OCI-LY7 (cell line): ENCODE data around the gene VWA8. TPM values are rescaled to one million over a fixed set of nuclear protein-coding genes. Genes with fewer than 3 reads are reported as not detected.

Experiments
- BruUV-seq: library from RNA; stranded (reverse); fragments of 400-500 nt; replicated peaks from 2 replicates; lab custom pipeline; 2021; lab: Mats Ljungman, UMichigan
- CTCF ChIA-PET: fragments of 300-600 bp; sonication (Branson Sonifier 250); formaldehyde crosslinking; loops from one replicate; lab custom pipeline; 2022; ENCODE audit warnings: antibody characterized with exemption; ENCODE audit not compliant: unreplicated experiment; lab: Charles Lee
- POLR2A ChIA-PET: fragments of 300-600 bp; sonication (Branson Sonifier 250); formaldehyde crosslinking; loops from one replicate; lab custom pipeline; 2022; ENCODE audit warnings: antibody characterized with exemption; lab: Charles Lee
- DNase-seq: peaks from one replicate; pipeline ENCODE4 v3.0.0-alpha.2; 2015; ENCODE audit warnings: low spot score
- H2AFZ ChIP-seq: fragments of 200-600 bp; sonication (generic), shearing (Covaris generic); 2 replicates; pipeline ENCODE4 v1.6.1; 2014; ENCODE audit warnings: mild to moderate bottlenecking, antibody characterized with exemption, low read length, moderate library complexity
- H3K27ac ChIP-seq: fragments of 200-600 bp; sonication (generic); 2 replicates; pipeline ENCODE4 v1.5.1; 2014; ENCODE audit warnings: mixed run types, low read depth, mild to moderate bottlenecking, moderate library complexity, low read length, inconsistent platforms; ENCODE audit not compliant: poor library complexity, severe bottlenecking
- H3K36me3 ChIP-seq: fragments of 200-600 bp; sonication (generic); 2 replicates; pipeline ENCODE4 v1.6.1; 2014; ENCODE audit warnings: mild to moderate bottlenecking, antibody characterized with exemption, low read length, moderate library complexity, mixed read lengths; ENCODE audit not compliant: insufficient read depth
- H3K4me1 ChIP-seq: fragments of 200-600 bp; sonication (generic); 2 replicates; pipeline ENCODE4 v1.5.1; 2014; ENCODE audit warnings: mild to moderate bottlenecking, low read length; ENCODE audit not compliant: insufficient read depth, poor library complexity, severe bottlenecking
- H3K4me2 ChIP-seq: fragments of 200-600 bp; sonication (generic); 2 replicates; pipeline ENCODE4 v1.6.1; 2014; ENCODE audit warnings: mild to moderate bottlenecking, low read length
- H3K4me3 ChIP-seq: fragments of 200-600 bp; sonication (generic); 2 replicates; pipeline ENCODE4 v1.5.1; 2014; ENCODE audit warnings: mild to moderate bottlenecking, low read depth, low read length; ENCODE audit not compliant: poor library complexity, severe bottlenecking
- H3K79me2 ChIP-seq: fragments of 200-600 bp; sonication (generic); 2 replicates; pipeline ENCODE4 v1.6.1; 2016; ENCODE audit warnings: low read depth, mild to moderate bottlenecking, low read length, moderate library complexity, mixed read lengths; ENCODE audit not compliant: insufficient read depth
- H3K9me2 ChIP-seq: fragments of 200-600 bp; sonication (generic); 2 replicates; pipeline ENCODE4 v1.6.1; 2016; ENCODE audit warnings: mild to moderate bottlenecking, low read length, mixed read lengths; ENCODE audit not compliant: insufficient read depth
- H3K9me3 ChIP-seq: fragments of 200-600 bp; sonication (generic); 2 replicates; pipeline ENCODE4 v1.6.1; 2014; ENCODE audit warnings: mild to moderate bottlenecking, mixed run types, low read length, mixed read lengths
- H4K20me1 ChIP-seq: fragments of 200-600 bp; sonication (generic); 2 replicates; pipeline ENCODE4 v1.6.1; 2014; ENCODE audit warnings: mild to moderate bottlenecking, antibody characterized with exemption, low read length, moderate library complexity, mixed read lengths; ENCODE audit not compliant: insufficient read depth
- EZH2phosphoT487 ChIP-seq: fragments of 200-600 bp; sonication (generic); IDR thresholded peaks from 2 replicates; pipeline ENCODE4 v1.6.1; 2018; ENCODE audit warnings: low read depth, borderline replicate concordance, mild to moderate bottlenecking, mixed run types, antibody characterized with exemption, low read length, moderate library complexity, mixed read lengths
- intact Hi-C: fragments of 100-400 bp; cut with micrococcal nuclease; formaldehyde crosslinking; loops from one replicate; pipeline ENCODE4 v1.10.0; 2022; ENCODE audit not compliant: unreplicated experiment
- total RNA-seq, 2 experiments: library from RNA; depleted of rRNA in 1 of 2; stranded (reverse); fragments of >200 nt in 1 of 2; shearing (Covaris generic) in 1 of 2; gene quantifications; 2 replicates each; pipeline ENCODE4 v1.2.3, GENCODE V29; 2014 to 2022
- TF ChIP-seq, protein P1 (sequence below): fragments of 200-600 bp; sonication (generic); conservative IDR thresholded peaks from 2 replicates; pipeline ENCODE4 v1.5.1; 2014; ENCODE audit warnings: mild to moderate bottlenecking, antibody characterized with exemption, low read length, moderate library complexity, mixed read lengths

VWA8 gene
- total RNA-seq, 2 experiments from 2014 or later, result 26.4 to 31.5 TPM

DNA sequence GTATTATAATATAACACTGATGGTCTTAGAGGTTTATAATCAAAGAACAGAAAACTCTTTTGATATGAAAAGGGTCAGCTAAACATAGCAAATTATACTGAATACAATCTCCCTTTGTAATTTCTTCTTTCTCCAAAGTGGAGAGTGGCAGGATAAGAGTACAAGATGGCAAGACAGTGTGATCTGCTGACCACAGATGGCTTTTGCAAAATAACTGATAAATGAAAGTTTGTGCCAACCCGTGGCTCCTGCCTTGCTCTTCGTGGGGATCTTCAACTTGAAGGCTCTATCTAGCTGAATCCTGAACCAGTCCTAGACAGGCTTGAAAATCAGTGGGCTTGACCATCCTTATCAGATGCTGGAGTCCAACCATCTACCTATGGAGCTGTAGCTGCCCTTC, 185.7 kb downstream of the VWA8 start:
- no peak overlapping the region for H3K4me3 ChIP-seq
- H3K9me2 ChIP-seq, result no peaks in the 10 kb centered on the region; the same call in 1 of the 2 replicates
- no peaks in the 10 kb centered on the region for H3K4me1 ChIP-seq
- DNase-seq, result no peak
- no peak overlapping the region for H3K4me2 ChIP-seq
- H3K27ac ChIP-seq, result no peak overlapping the region
- no peaks in the 10 kb centered on the region for H3K9me3 ChIP-seq
- H4K20me1 ChIP-seq, result no peaks in the 10 kb centered on the region
- ChIA-PET POLR2A (no interaction called here), CTCF (no interaction called here)
- intact Hi-C loops, result no loop called here
- TF ChIP-seq EZH2phosphoT487, result no peak
- TF ChIP-seq, protein P1, sequence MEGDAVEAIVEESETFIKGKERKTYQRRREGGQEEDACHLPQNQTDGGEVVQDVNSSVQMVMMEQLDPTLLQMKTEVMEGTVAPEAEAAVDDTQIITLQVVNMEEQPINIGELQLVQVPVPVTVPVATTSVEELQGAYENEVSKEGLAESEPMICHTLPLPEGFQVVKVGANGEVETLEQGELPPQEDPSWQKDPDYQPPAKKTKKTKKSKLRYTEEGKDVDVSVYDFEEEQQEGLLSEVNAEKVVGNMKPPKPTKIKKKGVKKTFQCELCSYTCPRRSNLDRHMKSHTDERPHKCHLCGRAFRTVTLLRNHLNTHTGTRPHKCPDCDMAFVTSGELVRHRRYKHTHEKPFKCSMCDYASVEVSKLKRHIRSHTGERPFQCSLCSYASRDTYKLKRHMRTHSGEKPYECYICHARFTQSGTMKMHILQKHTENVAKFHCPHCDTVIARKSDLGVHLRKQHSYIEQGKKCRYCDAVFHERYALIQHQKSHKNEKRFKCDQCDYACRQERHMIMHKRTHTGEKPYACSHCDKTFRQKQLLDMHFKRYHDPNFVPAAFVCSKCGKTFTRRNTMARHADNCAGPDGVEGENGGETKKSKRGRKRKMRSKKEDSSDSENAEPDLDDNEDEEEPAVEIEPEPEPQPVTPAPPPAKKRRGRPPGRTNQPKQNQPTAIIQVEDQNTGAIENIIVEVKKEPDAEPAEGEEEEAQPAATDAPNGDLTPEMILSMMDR, result no peak
- H3K36me3 ChIP-seq, result peaks cover 6% of the 10 kb centered on the region; the same call in 1 of the 2 replicates
- no peaks in the 10 kb centered on the region for H3K79me2 ChIP-seq
- no TSS peak for BruUV-seq
- no peak overlapping the region for H2AFZ ChIP-seq

DNA sequence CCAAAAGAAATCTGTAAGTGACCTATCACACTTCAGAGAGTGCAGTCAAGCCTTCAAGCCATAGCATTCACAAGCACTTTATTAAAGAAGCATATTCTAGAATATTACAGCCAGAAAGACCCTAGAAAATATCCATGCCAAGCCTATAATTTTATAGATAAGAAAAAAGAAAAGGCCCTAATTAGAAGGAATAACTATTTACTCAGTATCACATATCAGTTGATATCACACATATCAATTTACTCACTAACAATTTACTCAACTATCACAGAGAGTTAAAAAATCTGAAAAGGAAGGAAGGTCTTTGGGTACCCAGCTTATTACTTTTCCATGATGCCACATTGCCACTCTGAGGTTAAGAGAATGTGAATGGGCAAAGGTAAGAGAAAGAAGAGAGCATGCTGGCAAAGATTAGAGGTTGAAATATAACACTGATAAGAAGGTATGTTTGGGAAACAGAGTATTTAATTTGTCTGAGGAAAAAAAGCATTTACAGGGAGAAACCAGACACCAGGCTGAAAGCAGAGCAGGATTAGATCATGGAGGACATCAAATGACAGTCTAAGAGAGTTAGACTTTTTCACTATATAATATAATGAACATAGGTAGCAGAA, 186.2 kb downstream of the VWA8 start:
- intact Hi-C loops, result no loop called here
- H2AFZ ChIP-seq, result no peak overlapping the region
- H3K9me2 ChIP-seq, result no peaks in the 10 kb centered on the region; the same call in 1 of the 2 replicates
- TF ChIP-seq, protein P1, result no peak
- TF ChIP-seq EZH2phosphoT487, result no peak
- no peaks in the 10 kb centered on the region for H3K79me2 ChIP-seq
- POLR2A ChIA-PET, result no interaction called here
- no peak overlapping the region for H3K27ac ChIP-seq
- H4K20me1 ChIP-seq, result no peaks in the 10 kb centered on the region
- BruUV-seq, result no TSS peak
- H3K4me3 ChIP-seq, result no peak overlapping the region
- CTCF ChIA-PET, result no interaction called here
- no peaks in the 10 kb centered on the region for H3K9me3 ChIP-seq
- H3K4me2 ChIP-seq, result no peak overlapping the region
- H3K36me3 ChIP-seq, result peaks cover 6% of the 10 kb centered on the region; the same call in 1 of the 2 replicates
- H3K4me1 ChIP-seq, result no peaks in the 10 kb centered on the region
- DNase-seq, result no peak

DNA sequence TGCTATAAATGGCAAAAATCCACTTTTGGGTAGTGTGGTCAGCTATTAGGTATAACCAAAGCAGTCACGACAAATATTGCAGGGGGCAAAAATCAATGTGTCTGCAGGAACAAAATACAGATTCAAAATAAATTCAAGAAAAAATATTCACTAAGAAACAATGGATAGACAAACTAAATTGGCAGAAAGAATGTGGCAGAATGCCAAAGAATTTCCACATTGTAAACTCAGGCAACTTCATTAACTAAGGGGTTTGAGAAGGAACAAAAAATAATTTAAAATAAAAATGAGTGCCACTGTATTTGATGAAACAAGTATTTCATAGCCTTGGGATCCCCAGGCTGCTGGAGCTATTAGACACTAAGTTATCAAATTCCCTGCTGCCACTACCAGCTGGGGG, 193.1 kb downstream of the VWA8 start:
- no peaks in the 10 kb centered on the region for H3K4me1 ChIP-seq
- CTCF ChIA-PET, result no interaction called here
- no peak for DNase-seq
- no peak overlapping the region for H3K4me3 ChIP-seq
- no TSS peak for BruUV-seq
- no peaks in the 10 kb centered on the region for H3K9me2 ChIP-seq
- H3K4me2 ChIP-seq, result no peak overlapping the region
- no peak overlapping the region for H3K27ac ChIP-seq
- POLR2A ChIA-PET, result no interaction called here
- H4K20me1 ChIP-seq, result no peaks in the 10 kb centered on the region
- no peaks in the 10 kb centered on the region for H3K9me3 ChIP-seq
- H3K36me3 ChIP-seq, result no peaks in the 10 kb centered on the region
- TF ChIP-seq, protein P1, result no peak
- no peak for TF ChIP-seq EZH2phosphoT487
- no peak overlapping the region for H2AFZ ChIP-seq
- intact Hi-C loops, result no loop called here
- H3K79me2 ChIP-seq, result no peaks in the 10 kb centered on the region
